Upper lobe of left lung (tissue), 4 donors: ENCODE data around the gene CYB5B.

ENCODE experiments used
- EP300 ChIP-seq, 4 donors: sonication (generic); formaldehyde crosslinking; IDR thresholded peaks; one replicate each; pipeline ENCODE4 v1.5.1; 2017; ENCODE audit warnings: antibody characterized with exemption in 4 of 4, control low read depth in 2 of 4
- POLR2A ChIP-seq, 4 donors: fragments of 450-650 bp; IDR thresholded peaks; one replicate each; pipeline ENCODE4 v1.5.1; 2016 to 2017; ENCODE audit warnings: antibody characterized with exemption in 4 of 4, mild to moderate bottlenecking in 2 of 4
- POLR2AphosphoS5 ChIP-seq, 2 donors: sonication (generic); formaldehyde crosslinking; IDR thresholded peaks; one replicate each; pipeline ENCODE4 v1.5.1; 2017; ENCODE audit warnings: antibody characterized with exemption in 2 of 2
- TF ChIP-seq, protein P1 (sequence below), 6 experiments: fragments of 450-650 bp in 4 of 6; fragments of 200-600 bp in 2 of 6; sonication (generic) in 2 of 6; IDR thresholded peaks; one replicate each; pipeline ENCODE4 v1.5.1; 2016 to 2019; ENCODE audit warnings: antibody characterized with exemption in 6 of 6

DNA sequence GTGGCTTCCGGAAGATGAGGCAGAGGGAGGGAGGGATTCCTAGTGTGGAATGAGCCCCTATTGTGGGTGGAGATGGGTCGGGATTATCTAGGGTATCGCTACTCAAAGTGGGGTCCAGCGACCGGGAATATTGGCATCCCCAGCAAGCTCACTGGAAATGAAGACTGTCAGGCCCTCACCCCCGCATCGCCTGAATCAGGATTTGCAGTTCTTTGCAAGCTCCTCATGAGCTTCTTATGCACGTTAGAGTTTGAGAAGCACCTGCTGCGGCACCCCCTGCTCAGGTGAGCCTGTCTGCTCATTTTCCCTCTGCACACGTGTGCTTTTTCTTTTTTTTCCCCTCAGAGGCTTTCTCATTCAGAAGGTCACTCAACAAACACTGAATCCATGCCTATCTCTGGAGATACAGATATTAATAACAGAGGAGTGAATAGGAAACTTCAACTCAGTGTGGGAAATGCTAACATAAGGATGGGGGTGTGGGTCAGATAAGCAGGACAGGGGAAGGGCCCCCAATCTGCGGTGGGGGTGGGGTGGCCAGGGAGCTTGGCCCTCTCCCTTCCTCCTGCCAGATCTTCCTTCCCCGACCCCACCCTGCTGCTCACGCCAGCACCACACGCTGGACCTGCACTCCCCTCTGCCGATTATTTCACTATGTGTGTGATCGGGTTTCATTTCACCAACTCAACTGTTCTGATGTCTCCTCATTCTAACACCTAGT is 73.6 kb downstream of the CYB5B start:
- TF ChIP-seq, protein P1, sequence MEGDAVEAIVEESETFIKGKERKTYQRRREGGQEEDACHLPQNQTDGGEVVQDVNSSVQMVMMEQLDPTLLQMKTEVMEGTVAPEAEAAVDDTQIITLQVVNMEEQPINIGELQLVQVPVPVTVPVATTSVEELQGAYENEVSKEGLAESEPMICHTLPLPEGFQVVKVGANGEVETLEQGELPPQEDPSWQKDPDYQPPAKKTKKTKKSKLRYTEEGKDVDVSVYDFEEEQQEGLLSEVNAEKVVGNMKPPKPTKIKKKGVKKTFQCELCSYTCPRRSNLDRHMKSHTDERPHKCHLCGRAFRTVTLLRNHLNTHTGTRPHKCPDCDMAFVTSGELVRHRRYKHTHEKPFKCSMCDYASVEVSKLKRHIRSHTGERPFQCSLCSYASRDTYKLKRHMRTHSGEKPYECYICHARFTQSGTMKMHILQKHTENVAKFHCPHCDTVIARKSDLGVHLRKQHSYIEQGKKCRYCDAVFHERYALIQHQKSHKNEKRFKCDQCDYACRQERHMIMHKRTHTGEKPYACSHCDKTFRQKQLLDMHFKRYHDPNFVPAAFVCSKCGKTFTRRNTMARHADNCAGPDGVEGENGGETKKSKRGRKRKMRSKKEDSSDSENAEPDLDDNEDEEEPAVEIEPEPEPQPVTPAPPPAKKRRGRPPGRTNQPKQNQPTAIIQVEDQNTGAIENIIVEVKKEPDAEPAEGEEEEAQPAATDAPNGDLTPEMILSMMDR (IDR thresholded peaks at IDR 0.05) = no peak
- TF ChIP-seq POLR2AphosphoS5 (IDR thresholded peaks at IDR 0.05) (no peak), EP300 (IDR thresholded peaks at IDR 0.05) (no peak), POLR2A (IDR thresholded peaks at IDR 0.05) (no peak)
